CD14-positive monocyte (primary cell): ENCODE data around the gene HOXB13. TPM values are rescaled to one million over a fixed set of nuclear protein-coding genes. Genes with fewer than 3 reads are reported as not detected.

Source experiments
- DNase-seq, 3 donors: peaks; one replicate each; pipeline ENCODE4 v3.0.0-alpha.2; 2011 to 2022
- H2AFZ ChIP-seq: 2 replicates; pipeline ENCODE4 v1.6.0; 2012; ENCODE audit warnings: mild to moderate bottlenecking, low read depth, low read length, inconsistent platforms; ENCODE audit not compliant: insufficient read depth, poor library complexity, severe bottlenecking
- H3K27ac ChIP-seq, 2 donors: 1 replicate in 1 of 2; 2 replicates in 1 of 2; pipeline ENCODE4 v1.5.1; 2012 to 2013; ENCODE audit warnings: low read length in 2 of 2, control low read depth in 1 of 2, inconsistent platforms in 1 of 2, low read depth in 1 of 2, mild to moderate bottlenecking in 1 of 2
- H3K27me3 ChIP-seq, 2 donors: one replicate each; pipeline versions ENCODE4 v1.6.0 to v1.6.1; 2011 to 2013; ENCODE audit warnings: low read length in 2 of 2; ENCODE audit not compliant: control insufficient read depth in 2 of 2, insufficient read depth in 2 of 2
- H3K36me3 ChIP-seq, 2 donors: replicated peaks in 1 of 2; 1 replicate in 1 of 2; 2 replicates in 1 of 2; pipeline versions ENCODE4 v1.5.1 to v1.6.1; 2012 to 2013; ENCODE audit warnings: low read length in 2 of 2, control low read depth in 1 of 2, inconsistent platforms in 1 of 2, mild to moderate bottlenecking in 1 of 2; ENCODE audit not compliant: insufficient read depth in 2 of 2, control insufficient read depth in 1 of 2
- H3K4me1 ChIP-seq, 2 donors: 1 replicate in 1 of 2; 2 replicates in 1 of 2; pipeline versions ENCODE4 v1.5.1 to v1.6.1; 2012 to 2013; ENCODE audit warnings: low read length in 2 of 2, control low read depth in 1 of 2, inconsistent platforms in 1 of 2, mild to moderate bottlenecking in 1 of 2, moderate library complexity in 1 of 2; ENCODE audit not compliant: insufficient read depth in 2 of 2, control insufficient read depth in 1 of 2
- H3K4me2 ChIP-seq: replicated peaks from 2 replicates; pipeline ENCODE3; 2012; ENCODE audit warnings: low read length, moderate library complexity, mild to moderate bottlenecking; ENCODE audit not compliant: poor library complexity, severe bottlenecking; ENCODE audit errors: extremely low read depth
- H3K4me3 ChIP-seq, 3 experiments: fragments of 200-600 bp in 1 of 3; sonication (generic) in 1 of 3; replicated peaks in 1 of 3; 1 replicate in 2 of 3; 2 replicates in 1 of 3; pipeline ENCODE4 v1.5.1; 2011 to 2013; ENCODE audit warnings: low read length in 3 of 3, mild to moderate bottlenecking in 3 of 3, control low read depth in 2 of 3, low read depth in 2 of 3, inconsistent platforms in 1 of 3, moderate library complexity in 1 of 3
- H3K79me2 ChIP-seq: 2 replicates; pipeline ENCODE4 v1.6.0; 2012; ENCODE audit warnings: mild to moderate bottlenecking, control low read depth, inconsistent platforms, low read length, moderate library complexity; ENCODE audit not compliant: insufficient read depth
- H3K9ac ChIP-seq: 2 replicates; pipeline ENCODE4 v1.6.0; 2017; ENCODE audit warnings: low read length, mild to moderate bottlenecking; ENCODE audit not compliant: insufficient read depth, poor library complexity, severe bottlenecking
- H3K9me3 ChIP-seq, 2 donors: replicated peaks in 1 of 2; 1 replicate in 1 of 2; 2 replicates in 1 of 2; pipeline versions ENCODE4 v1.5.1 to v1.6.1; 2012 to 2013; ENCODE audit warnings: low read length in 2 of 2, control low read depth in 1 of 2; ENCODE audit not compliant: control insufficient read depth in 1 of 2, insufficient read depth in 1 of 2
- H4K20me1 ChIP-seq: 2 replicates; pipeline ENCODE4 v1.6.0; 2012; ENCODE audit warnings: mild to moderate bottlenecking, low read length, control low read depth, moderate library complexity; ENCODE audit not compliant: insufficient read depth
- H3K27ac Mint-ChIP-seq, 7 donors: one replicate each; pipeline ENCODE4 v1.8.0; 2020; ENCODE audit warnings: mild to moderate bottlenecking in 7 of 7, mixed read lengths in 7 of 7, moderate library complexity in 6 of 7, inconsistent platforms in 2 of 7
- H3K27me3 Mint-ChIP-seq, 3 donors: one replicate each; pipeline ENCODE4 v1.8.0; 2021 to 2022; ENCODE audit warnings: low read depth in 3 of 3, mild to moderate bottlenecking in 3 of 3, mixed read lengths in 3 of 3, moderate library complexity in 3 of 3, inconsistent platforms in 1 of 3
- H3K36me3 Mint-ChIP-seq, 2 donors: one replicate each; pipeline ENCODE4 v1.8.0; 2020; ENCODE audit warnings: mixed read lengths in 2 of 2, inconsistent platforms in 1 of 2, mild to moderate bottlenecking in 1 of 2
- H3K4me1 Mint-ChIP-seq: one replicate; pipeline ENCODE4 v1.8.0; 2020; ENCODE audit warnings: mild to moderate bottlenecking, mixed read lengths
- H3K4me3 Mint-ChIP-seq, 2 donors: one replicate each; pipeline ENCODE4 v1.8.0; 2020; ENCODE audit warnings: mild to moderate bottlenecking in 2 of 2, mixed read lengths in 2 of 2, moderate library complexity in 1 of 2
- H3K9me3 Mint-ChIP-seq, 7 donors: one replicate each; pipeline ENCODE4 v1.8.0; 2020 to 2022; ENCODE audit warnings: mixed read lengths in 7 of 7, mild to moderate bottlenecking in 6 of 7, moderate library complexity in 6 of 7, inconsistent platforms in 2 of 7
- CTCF ChIP-seq: fragments of 200-600 bp; IDR thresholded peaks from one replicate; pipeline ENCODE4 v1.8.0; 2022; ENCODE audit warnings: antibody characterized with exemption, mild to moderate bottlenecking
- WGBS: methylation state at CpG from one replicate; pipeline ENCODE4 v1.1.5; 2013; ENCODE audit warnings: missing lambda C conversion rate; ENCODE audit not compliant: insufficient coverage; 5-methylcytosine and 5-hydroxymethylcytosine counted together
- intact Hi-C, 2 donors: fragments of 100-400 bp; cut with micrococcal nuclease; formaldehyde crosslinking; loops; one replicate each; pipeline versions ENCODE4 v1.15.0 to v1.15.1; 2023
- polyA plus RNA-seq, 3 donors: library from polyadenylated mRNA; depleted of rRNA in 1 of 3; unstranded in 2 of 3; stranded (reverse) in 1 of 3; fragments of 300-500 nt in 2 of 3; fragments of >200 nt in 1 of 3; fragmentation: Illumina TruSeq in 2 of 3; gene quantifications; 1 replicate in 2 of 3; 2 replicates in 1 of 3; pipeline ENCODE4 v1.2.3, GENCODE V29; 2012 to 2021

Gene HOXB13
- polyA plus RNA-seq, 3 donors = not detected

DNA sequence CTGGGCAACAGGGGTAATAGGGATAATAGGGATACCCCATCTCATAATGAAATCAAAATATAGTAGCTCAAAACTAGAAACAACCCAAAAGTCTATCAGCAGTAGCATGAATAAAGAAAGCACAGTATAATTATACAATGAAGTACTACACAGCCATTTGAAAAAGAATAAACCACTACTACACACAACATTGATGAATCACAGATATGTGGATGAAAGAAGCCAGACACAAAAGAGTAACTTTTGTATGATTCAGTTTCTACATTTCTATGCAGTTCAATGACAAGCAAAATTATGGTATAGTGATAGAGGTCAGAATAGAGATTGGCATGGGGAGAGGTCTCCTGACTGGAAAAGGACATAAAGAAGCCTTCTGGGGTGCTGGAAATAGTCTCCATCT lies 2.8 kb upstream of the HOXB13 start:
- DNase-seq = no peak
- H3K27ac ChIP-seq = no peak overlapping the region
- no peaks in the 10 kb centered on the region for H3K79me2 ChIP-seq
- intact Hi-C loops = loop anchor here in 1 of 2 donors (5.0 kb wide), 1 partner anchor 146 kb away; no protein-coding TSS in a partner anchor
- no peaks in the 10 kb centered on the region for H4K20me1 ChIP-seq
- H3K36me3 ChIP-seq = no peaks in the 10 kb centered on the region
- H3K4me1 ChIP-seq = peaks cover 0 to 3% of the 10 kb centered on the region in 2 donors
- no peak overlapping the region for H2AFZ ChIP-seq
- Mint-ChIP-seq H3K27me3 (peaks cover 97 to 99% (median 98%) of the 10 kb centered on the region in 3 donors), H3K36me3 (peaks cover 2 to 9% of the 10 kb centered on the region in 2 donors), H3K9me3 (peaks cover 0 to 24% (median 8%) of the 10 kb centered on the region in 7 donors), H3K4me3 (peak overlapping the region in 1 of 2 donors; percentile 72), H3K4me1 (peaks cover 15% of the 10 kb centered on the region), H3K27ac (no peak overlapping the region)
- no peak overlapping the region for H3K9ac ChIP-seq
- H3K9me3 ChIP-seq = peaks cover 5 to 53% of the 10 kb centered on the region in 2 donors
- peaks cover 95 to 99% of the 10 kb centered on the region in 2 donors for H3K27me3 ChIP-seq
- no peak overlapping the region for H3K4me2 ChIP-seq
- TF ChIP-seq CTCF = no peak
- no peak overlapping the region for H3K4me3 ChIP-seq

DNA sequence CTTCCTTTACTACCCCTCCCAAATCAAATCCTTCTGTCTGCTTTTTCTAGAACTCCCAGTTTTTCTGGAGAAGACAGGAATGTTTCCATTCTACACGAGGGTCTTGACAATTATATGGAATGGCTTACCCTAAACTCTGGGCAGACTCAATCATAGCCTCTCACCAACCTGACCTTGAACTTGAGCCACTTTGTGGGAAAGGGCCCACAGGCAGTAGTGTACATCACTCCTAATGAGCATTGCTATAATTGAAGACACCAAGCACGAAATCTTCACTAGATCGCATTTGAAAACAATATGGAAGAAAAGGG lies 1.6 kb upstream of the HOXB13 start:
- no peak for TF ChIP-seq CTCF
- intact Hi-C loops = loop anchor here in 1 of 2 donors (5.0 kb wide), 1 partner anchor 147 kb away; no protein-coding TSS in a partner anchor

More for the DNA sequence above, 1.6 kb upstream of the HOXB13 start:
- Mint-ChIP-seq H3K4me3 (peak overlapping the region in 1 of 2 donors; percentile 58), H3K27ac (no peak overlapping the region), H3K36me3 (peaks cover 2 to 9% of the 10 kb centered on the region in 2 donors), H3K27me3 (peaks cover 97 to 99% (median 98%) of the 10 kb centered on the region in 3 donors), H3K4me1 (peaks cover 16% of the 10 kb centered on the region), H3K9me3 (peaks cover 0 to 31% (median 8%) of the 10 kb centered on the region in 7 donors)
- peaks cover 5 to 53% of the 10 kb centered on the region in 2 donors for H3K9me3 ChIP-seq
- no peak for DNase-seq
- 17% methylated on average over 1 of the region's 3 CpGs for WGBS
- peaks cover 0 to 3% of the 10 kb centered on the region in 2 donors for H3K4me1 ChIP-seq
- H3K27ac ChIP-seq = no peak overlapping the region
- no peak overlapping the region for H3K4me3 ChIP-seq
- no peaks in the 10 kb centered on the region for H4K20me1 ChIP-seq
- H3K9ac ChIP-seq = no peak overlapping the region
- H2AFZ ChIP-seq = no peak overlapping the region
- peaks cover 95 to 99% of the 10 kb centered on the region in 2 donors for H3K27me3 ChIP-seq
- H3K4me2 ChIP-seq = no peak overlapping the region
- H3K79me2 ChIP-seq = no peaks in the 10 kb centered on the region
- no peaks in the 10 kb centered on the region for H3K36me3 ChIP-seq
